ENCODE results near the gene FCRL2. TPM values are rescaled to one million over a fixed set of nuclear protein-coding genes. Genes with fewer than 3 reads are reported as not detected.

FCRL2 gene
- total RNA-seq, 1 donor from 2014 or later = not detected

GRCh38 chr1:157697781-157698569 lies 79.0 kb downstream of the FCRL2 start:
- intact Hi-C loops (cut with micrococcal nuclease) = no loop called here
- Mint-ChIP-seq H3K27me3 (ENCODE audit: insufficient read depth) (peaks cover 8% of the 10 kb centered on the region), H3K36me3 (ENCODE audit: low read depth) (no peaks in the 10 kb centered on the region), H3K4me1 (ENCODE audit: low read depth) (no peaks in the 10 kb centered on the region), H3K9me3 (no peaks in the 10 kb centered on the region), H3K4me3 (no peak overlapping the region), H3K27ac (no peak overlapping the region)
- DNase-seq (ENCODE audit: low spot score) = no peak

GRCh38 chr1:157696966-157697628 lies 79.8 kb downstream of the FCRL2 start:
- H3K27ac Mint-ChIP-seq = no peak overlapping the region
- H3K27me3 Mint-ChIP-seq (ENCODE audit: insufficient read depth) = peaks cover 8% of the 10 kb centered on the region
- no peak for DNase-seq (ENCODE audit: low spot score)
- H3K36me3 Mint-ChIP-seq (ENCODE audit: low read depth) = no peaks in the 10 kb centered on the region
- intact Hi-C loops (cut with micrococcal nuclease) = no loop called here
- no peaks in the 10 kb centered on the region for H3K9me3 Mint-ChIP-seq
- no peaks in the 10 kb centered on the region for H3K4me1 Mint-ChIP-seq (ENCODE audit: low read depth)
- H3K4me3 Mint-ChIP-seq = no peak overlapping the region

Other genes starting within 250 kb of the FCRL2 start
- not detected in 2 replicates for gene FCRL5, start 224.6 kb downstream of the FCRL2 start, total RNA-seq
- not detected in 2 replicates for gene FCRL4, start 179.0 kb downstream of the FCRL2 start, total RNA-seq
- 0.05 and 0.32 TPM in 2 replicates for gene FCRL3, start 76.4 kb downstream of the FCRL2 start, total RNA-seq
- gene FCRL1, start 43.0 kb upstream of the FCRL2 start, total RNA-seq = not detected in 2 replicates
- not detected in 2 replicates for gene CD5L, start 64.7 kb upstream of the FCRL2 start, total RNA-seq
- gene KIRREL1, start 216.5 kb upstream of the FCRL2 start, total RNA-seq = not detected in 2 replicates